ENCODE measurements around the gene ARHGEF37. TPM values are rescaled to one million over a fixed set of nuclear protein-coding genes. Genes with fewer than 3 reads are reported as not detected.

Gene ARHGEF37
- total and polyA plus RNA-seq, 9 of the 15 experiments (the other 6 are each of a cell fraction or from before 2014, with no cell fraction given) = 0.01 to 0.27 (median 0.05) TPM

GRCh38 chr5:149561848-149562247 is 19.4 kb upstream of the ARHGEF37 start (continued):
- no peak for TF ChIP-seq ARID4B (CRISPR knock-in tag; IDR thresholded peaks at IDR 0.05)
- TF ChIP-seq MYC (IDR thresholded peaks at IDR 0.05; ENCODE audit: low read depth, low read length) = 0 out of 2 replicates have a peak, but pooled peaks have one; percentile 31
- TF ChIP-seq MYC (CRISPR knock-in tag; IDR thresholded peaks at IDR 0.05; ENCODE audit: borderline replicate concordance, low read depth) = no peak
- TF ChIP-seq STAG1 (CRISPR knock-in tag; IDR thresholded peaks at IDR 0.05; ENCODE audit: borderline replicate concordance) = no peak
- no peak for TF ChIP-seq ZNF778 (CRISPR knock-in tag; IDR thresholded peaks at IDR 0.05)
- peak; percentile 14; the same call in 1 of the 2 replicates for TF ChIP-seq MTA2 (IDR thresholded peaks at IDR 0.05; ENCODE audit: low read depth)
- TF ChIP-seq ETV1 (tag; conservative IDR thresholded peaks at IDR 0.05; ENCODE audit: low read depth) = peak; percentile 96
- TF ChIP-seq ZNF592 (IDR thresholded peaks at IDR 0.05) = peak; percentile 78
- TF ChIP-seq NFYB (IDR thresholded peaks at IDR 0.05; ENCODE audit: extremely low read depth, insufficient read length) = no peak
- TF ChIP-seq EP300 (IDR thresholded peaks at IDR 0.05; ENCODE audit: low read length) = peak; percentile 61
- peak; percentile 67 for TF ChIP-seq MEF2D (tag; conservative IDR thresholded peaks at IDR 0.05; ENCODE audit: low read depth)
- TF ChIP-seq NEUROD1 (IDR thresholded peaks at IDR 0.05; ENCODE audit: borderline replicate concordance, low read depth, low read length, partially characterized antibody) = no peak
- no peak for TF ChIP-seq HDGF (IDR thresholded peaks at IDR 0.05)
- TF ChIP-seq ZNF584 (CRISPR knock-in tag; IDR thresholded peaks at IDR 0.05; ENCODE audit: low read depth) = peak; percentile 83
- no peak for TF ChIP-seq SAFB2 (IDR thresholded peaks at IDR 0.05; ENCODE audit: borderline replicate concordance, low read depth, low read length, severe bottlenecking)
- peak in 1 of 2 experiments; percentile 18; a peak in 1 of 4 replicates for TF ChIP-seq RAD21 (CRISPR knock-in tag; conservative IDR thresholded peaks at IDR 0.05 in 1 of 2, IDR thresholded peaks at IDR 0.05 in 1 of 2)
- 0 out of 2 replicates have a peak, but pooled peaks have one; percentile 17 for TF ChIP-seq ARID3A (IDR thresholded peaks at IDR 0.05; ENCODE audit: borderline replicate concordance, low read depth, low read length)
- TF ChIP-seq ZNF184 (CRISPR knock-in tag; IDR thresholded peaks at IDR 0.05) = no peak
- no peak for TF ChIP-seq ZNF764 (CRISPR knock-in tag; IDR thresholded peaks at IDR 0.05; ENCODE audit: low read depth)

Measured in K562 (cell line).